SIG-M5 treated with dmso at 0.1 percent for 504 hours (cell line): ENCODE measurements around the gene NOTCH3.
A peak's percentile ranks its signal among the peaks of the same experiment; 100 is the strongest.

Experiments used
- DNase-seq: peaks from one replicate; lab custom pipeline; 2025; ENCODE audit not compliant: unreplicated experiment; lab: John Stamatoyannopoulos, UW

Gene NOTCH3

GRCh38 chr19:15236886-15237285 is 36.1 kb upstream of the NOTCH3 start:
- DNase-seq, result no peak

- no peak for DNase-seq
These were observed 35.0 kb upstream of the NOTCH3 start for GRCh38 chr19:15235781-15236180.

- DNase-seq, result no peak
These were observed 33.8 kb upstream of the NOTCH3 start for GRCh38 chr19:15234431-15235130.

- DNase-seq, result no peak
These were observed 30.5 kb upstream of the NOTCH3 start for GRCh38 chr19:15231271-15231670.

- DNase-seq, result no peak
These were observed 26.5 kb upstream of the NOTCH3 start for GRCh38 chr19:15227261-15227660.

GRCh38 chr19:15225760-15226159 is 25.0 kb upstream of the NOTCH3 start:
- DNase-seq, result no peak

GRCh38 chr19:15223649-15224361 is 23.0 kb upstream of the NOTCH3 start:
- DNase-seq, result no peak

GRCh38 chr19:15222738-15223648 is 22.2 kb upstream of the NOTCH3 start:
- peak; percentile 89 for DNase-seq

GRCh38 chr19:15220833-15221232 is 20.0 kb upstream of the NOTCH3 start:
- no peak for DNase-seq

- DNase-seq, result no peak
These were observed 17.7 kb upstream of the NOTCH3 start for GRCh38 chr19:15218501-15218900.

- no peak for DNase-seq
These were observed 15.6 kb upstream of the NOTCH3 start for GRCh38 chr19:15216363-15216762.

GRCh38 chr19:15213715-15214381 is 13.1 kb upstream of the NOTCH3 start:
- no peak for DNase-seq

GRCh38 chr19:15212711-15213110 is 11.9 kb upstream of the NOTCH3 start:
- DNase-seq, result no peak

GRCh38 chr19:15210323-15210781 is 9.6 kb upstream of the NOTCH3 start:
- peak; percentile 94 for DNase-seq

GRCh38 chr19:15201374-15202023 is 704 bp upstream of the NOTCH3 start:
- DNase-seq, result no peak

- no peak for DNase-seq
These were observed 888 bp downstream of the NOTCH3 start for GRCh38 chr19:15199661-15200552.

GRCh38 chr19:15198951-15199660 is 1.7 kb downstream of the NOTCH3 start:
- DNase-seq, result no peak

GRCh38 chr19:15197942-15198341 is 2.9 kb downstream of the NOTCH3 start:
- DNase-seq, result no peak
